Testis (tissue), 3 donors: ENCODE measurements around the gene IQSEC1. TPM values are rescaled to one million over a fixed set of nuclear protein-coding genes. Genes with fewer than 3 reads are reported as not detected.
"Not testable (repeated sequence)": the region's sequence is repeated elsewhere in the genome, so short reads cannot be mapped to it uniquely, and the experiment has no call there.

Experiments used
- DNase-seq: peaks from one replicate; pipeline ENCODE4 v3.0.0-alpha.2; 2019
- H3K27ac ChIP-seq, 2 donors: fragments of 200-600 bp; sonication (generic); one replicate each; pipeline ENCODE4 v1.5.1; 2019
- H3K27me3 ChIP-seq: fragments of 200-600 bp; sonication (generic); one replicate; pipeline ENCODE4 v1.5.1; 2019
- H3K36me3 ChIP-seq: fragments of 200-600 bp; sonication (generic); one replicate; pipeline ENCODE4 v1.5.1; 2017; ENCODE audit warnings: low read depth; ENCODE audit errors: missing control alignments
- H3K4me1 ChIP-seq: fragments of 200-600 bp; sonication (generic); one replicate; pipeline ENCODE4 v1.5.1; 2019
- H3K4me3 ChIP-seq, 2 donors: fragments of 200-600 bp; sonication (generic); one replicate each; pipeline ENCODE4 v1.5.1; 2017 to 2019
- H3K9me3 ChIP-seq: fragments of 200-600 bp; sonication (generic); one replicate; pipeline ENCODE4 v1.5.1; 2017
- CTCF ChIP-seq, 3 experiments: fragments of 450-650 bp in 2 of 3; fragments of 200-600 bp in 1 of 3; sonication (generic) in 1 of 3; IDR thresholded peaks; one replicate each; pipeline ENCODE4 v1.5.1; 2016 to 2019; ENCODE audit warnings: antibody characterized with exemption in 3 of 3, mild to moderate bottlenecking in 2 of 3, moderate library complexity in 1 of 3
- POLR2A ChIP-seq: fragments of 450-650 bp; IDR thresholded peaks from one replicate; pipeline ENCODE4 v1.6.1; 2017; ENCODE audit warnings: antibody characterized with exemption, mild to moderate bottlenecking, moderate library complexity
- WGBS, 2 donors: methylation state at CpG; one replicate each; pipeline ENCODE4 v1.1.5; 2018; 5-methylcytosine and 5-hydroxymethylcytosine counted together
- intact Hi-C: fragments of 100-400 bp; cut with DNase I; formaldehyde crosslinking; loops from one replicate; pipeline ENCODE4 v1.15.1; 2023; ENCODE audit warnings: low total_unique reads
- polyA plus RNA-seq: library from polyadenylated mRNA; stranded (reverse); fragments of 350-450 nt; fragmentation: Illumina TruSeq; extraction: RNeasy Lipid Tissue Mini Kit (QIAGEN cat#74804); gene quantifications from one replicate; pipeline ENCODE4 v1.2.3, GENCODE V29; 2014; ENCODE audit warnings: low read depth, low replicate concordance; ENCODE audit not compliant: insufficient read depth
- total RNA-seq, 2 donors: library from RNA; depleted of rRNA; stranded (reverse); fragments of >200 nt; gene quantifications; one replicate each; pipeline ENCODE4 v1.2.3, GENCODE V29; 2016

The IQSEC1 gene
- total and polyA plus RNA-seq, 3 donors from 2014 or later, result 32.9 to 89.4 (median 74.3) TPM

- Histone ChIP-seq H3K36me3 (no peaks in the 10 kb centered on the region), H3K4me1 (peaks cover 19% of the 10 kb centered on the region), H3K27me3 (no peaks in the 10 kb centered on the region), H3K4me3 (peak overlapping the region; percentile 13 to 54), H3K27ac (no peak overlapping the region), H3K9me3 (no peaks in the 10 kb centered on the region)
- WGBS, 2 donors, result 72% methylated on average over 33 to 54 of the region's 62 CpGs
- no peak for DNase-seq
- intact Hi-C loops, result no loop called here
- TF ChIP-seq CTCF (IDR thresholded peaks at IDR 0.05) (no peak), POLR2A (no peak)
Measured at GRCh38 chr3:12882336-12883310, 190.6 kb downstream of the IQSEC1 start.

- H3K9me3 ChIP-seq, H3K36me3 ChIP-seq, H3K27ac ChIP-seq, DNase-seq, intact Hi-C loops, H3K27me3 ChIP-seq: not testable (repeated sequence)
- 61 to 80% methylated on average over 12 of the region's 12 CpGs for WGBS, 2 donors
- peak overlapping the region; percentile 13 to 54 for H3K4me3 ChIP-seq
- peaks cover 19% of the 10 kb centered on the region for H3K4me1 ChIP-seq
Measured at GRCh38 chr3:12881858-12882257, 191.4 kb downstream of the IQSEC1 start.

GRCh38 chr3:12879191-12879815 is 193.9 kb downstream of the IQSEC1 start:
- no peak for TF ChIP-seq CTCF (IDR thresholded peaks at IDR 0.05)
- no peak for TF ChIP-seq POLR2A
- DNase-seq, result no peak
- H3K9me3 ChIP-seq, result no peaks in the 10 kb centered on the region
- peaks cover 26% of the 10 kb centered on the region for H3K4me1 ChIP-seq
- no peak overlapping the region for H3K27ac ChIP-seq
- 76 to 100% methylated on average over 1 to 5 of the region's 5 CpGs for WGBS, 2 donors
- no peaks in the 10 kb centered on the region for H3K27me3 ChIP-seq
- intact Hi-C loops, result loop anchor here (10.0 kb wide), 1 partner anchor 105 kb away; no protein-coding TSS in a partner anchor
- H3K4me3 ChIP-seq, result no peak overlapping the region
- H3K36me3 ChIP-seq, result no peaks in the 10 kb centered on the region

- peaks cover 26% of the 10 kb centered on the region for H3K4me1 ChIP-seq
- not testable (repeated sequence) for H3K27me3 ChIP-seq, H3K4me3 ChIP-seq, H3K27ac ChIP-seq, H3K36me3 ChIP-seq, DNase-seq, H3K9me3 ChIP-seq
- intact Hi-C loops, result loop anchor here (10.0 kb wide), 1 partner anchor 106 kb away; no protein-coding TSS in a partner anchor
- WGBS, 2 donors, result 38 to 52% methylated on average over 2 of the region's 2 CpGs
Measured at GRCh38 chr3:12878758-12879157, 194.5 kb downstream of the IQSEC1 start.

GRCh38 chr3:12878141-12878574 is 195.1 kb downstream of the IQSEC1 start:
- Histone ChIP-seq H3K9me3 (no peaks in the 10 kb centered on the region), H3K27ac (no peak overlapping the region), H3K27me3 (no peaks in the 10 kb centered on the region), H3K4me1 (peaks cover 26% of the 10 kb centered on the region), H3K4me3 (no peak overlapping the region), H3K36me3 (no peaks in the 10 kb centered on the region)
- intact Hi-C loops, result loop anchor here (10.0 kb wide), 1 partner anchor 107 kb away; no protein-coding TSS in a partner anchor
- no peak for TF ChIP-seq CTCF (IDR thresholded peaks at IDR 0.05)
- no peak for TF ChIP-seq POLR2A
- DNase-seq, result no peak
- WGBS, 2 donors, result 64% methylated on average over 2 of the region's 2 CpGs; no CpG with 5 or more reads in 1 of the 2 donors
